ENCODE results near the gene PCNX1.
A peak's percentile ranks its signal among the peaks of the same experiment; 100 is the strongest.
"Not testable (repeated sequence)": the region's sequence is repeated elsewhere in the genome, so short reads cannot be mapped to it uniquely, and the experiment has no call there.

Gene PCNX1

DNA sequence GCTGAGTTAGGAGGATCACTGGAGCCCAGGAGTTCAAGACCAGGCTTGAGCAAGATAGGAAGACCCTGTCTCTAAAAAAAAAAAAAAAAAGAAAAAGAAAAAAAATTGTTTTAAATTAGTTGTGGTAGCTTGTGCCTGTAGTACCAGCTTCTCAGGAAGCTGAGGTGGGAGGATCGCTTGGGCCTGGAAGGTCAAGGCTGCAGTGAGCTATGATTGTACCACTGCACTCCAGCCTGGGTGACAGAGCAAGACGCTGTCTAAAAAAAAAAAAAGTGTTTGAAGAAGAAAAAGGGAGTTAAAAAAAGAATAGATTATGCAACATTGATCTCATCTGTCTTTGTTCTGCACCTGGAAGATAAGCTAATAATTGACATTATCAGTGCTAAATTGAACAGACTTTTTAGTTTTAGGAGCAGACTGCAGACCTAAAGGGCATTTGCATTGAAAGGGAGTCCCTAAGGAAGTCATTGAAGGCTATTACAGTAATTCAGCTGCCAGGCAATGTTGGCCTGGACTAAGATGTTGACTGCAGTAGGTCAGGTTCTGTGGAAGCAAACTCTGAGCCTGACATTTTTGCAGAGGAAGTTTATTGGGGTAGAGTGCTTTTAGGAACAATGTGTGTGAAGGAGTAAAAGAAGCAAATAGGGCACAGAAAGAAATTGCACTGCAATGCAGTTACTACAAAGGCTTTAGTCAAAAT is 215.8 kb downstream of the PCNX1 start:
- no peak for DNase-seq (ENCODE audit: low read depth, low spot score)

DNA sequence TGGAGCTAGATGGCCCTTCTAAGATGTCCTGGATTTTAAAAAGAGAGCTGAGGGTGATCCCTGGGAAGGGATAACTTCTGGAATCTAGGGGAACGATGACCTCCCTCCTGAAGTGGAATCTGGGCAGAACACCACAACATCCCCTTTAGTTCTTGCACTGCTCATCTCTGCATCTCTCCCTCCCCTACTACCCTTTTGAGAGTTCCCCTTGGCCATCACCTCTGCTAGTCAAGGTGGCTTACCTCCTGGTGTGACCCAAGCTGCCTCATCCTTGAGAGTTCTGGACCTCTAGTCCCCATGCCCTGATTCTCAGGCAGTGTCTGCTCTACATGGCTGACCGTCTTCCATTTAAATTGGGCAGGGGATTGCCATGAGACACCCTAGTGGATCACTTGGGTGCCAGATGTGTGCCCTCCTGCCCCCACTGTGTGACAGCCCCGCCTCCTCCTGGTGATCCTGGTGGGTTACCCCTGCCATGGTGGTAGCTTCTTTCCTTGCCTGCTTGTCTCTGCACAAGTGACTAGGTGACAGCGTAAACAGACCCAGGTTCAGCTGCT is 216.4 kb downstream of the PCNX1 start:
- DNase-seq (ENCODE audit: low read depth, low spot score), result no peak

DNA sequence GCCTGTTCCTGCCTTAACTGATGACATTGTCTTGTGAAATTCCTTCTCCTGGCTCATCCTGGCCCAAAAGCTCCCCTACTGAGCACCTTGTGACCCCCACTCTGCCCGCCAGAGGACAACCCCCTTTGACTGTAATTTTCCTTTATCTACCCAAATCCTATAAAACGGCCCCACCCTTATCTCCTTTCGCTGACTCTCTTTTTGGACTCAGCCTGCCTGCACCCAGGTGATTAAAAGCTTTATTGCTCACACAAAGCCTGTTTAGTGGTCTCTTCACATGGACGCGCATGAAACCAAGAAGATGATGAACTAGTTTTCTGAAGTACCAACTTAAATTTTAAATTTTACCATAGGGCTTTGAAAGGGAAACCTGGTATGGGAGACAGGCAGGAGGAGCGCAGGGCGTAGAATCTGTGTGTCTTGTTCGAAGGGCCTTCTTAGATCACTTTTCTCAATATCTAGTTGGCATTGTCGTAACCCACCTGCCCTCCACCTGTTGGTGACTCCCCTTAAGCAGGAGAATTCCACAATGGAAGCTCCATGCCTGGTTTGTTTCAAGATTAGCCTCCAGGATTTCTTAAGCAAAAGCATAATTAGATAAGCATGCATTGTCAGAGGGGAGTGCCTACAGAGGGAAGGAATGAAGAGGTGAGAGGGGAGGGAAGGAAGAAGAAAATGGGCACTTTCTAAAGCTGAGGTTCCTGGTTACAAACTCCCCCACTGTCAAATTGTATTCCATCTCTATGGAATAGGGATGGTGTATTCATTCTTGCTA is 222.6 kb downstream of the PCNX1 start:
- DNase-seq (ENCODE audit: low read depth, low spot score), result not testable (repeated sequence)

DNA sequence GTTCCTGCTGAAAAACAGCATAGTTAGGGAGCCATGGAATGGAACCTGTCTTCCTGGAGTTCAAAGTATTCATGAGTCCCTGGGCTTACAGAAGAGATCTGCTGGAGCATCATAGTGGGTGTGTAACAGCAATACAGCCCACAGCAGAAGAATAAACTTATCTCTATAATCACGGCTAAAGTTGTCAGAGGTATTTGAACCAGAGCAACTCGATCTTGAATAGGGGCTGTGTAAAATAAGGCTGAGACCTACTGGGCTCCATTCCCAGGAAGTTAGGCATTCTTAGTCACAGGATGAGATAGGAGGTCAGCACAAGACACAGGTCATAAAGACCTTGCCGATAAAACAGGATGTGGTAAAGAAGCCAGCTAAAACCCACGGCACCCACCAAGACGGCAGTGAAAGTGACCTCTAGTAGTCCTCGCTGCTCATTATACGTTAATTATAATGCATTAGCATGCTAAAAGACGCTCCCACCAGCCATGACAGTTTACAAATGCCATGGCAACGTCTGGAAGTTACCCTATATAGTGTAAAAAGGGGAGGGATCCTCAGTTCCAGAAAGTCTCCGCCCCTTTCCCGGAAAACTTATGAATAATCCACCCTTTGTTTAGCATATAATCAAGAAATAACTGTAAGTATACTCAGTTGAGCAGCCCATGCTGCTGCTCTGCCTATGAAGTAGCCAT is 223.4 kb downstream of the PCNX1 start:
- DNase-seq (ENCODE audit: low read depth, low spot score), result no peak

DNA sequence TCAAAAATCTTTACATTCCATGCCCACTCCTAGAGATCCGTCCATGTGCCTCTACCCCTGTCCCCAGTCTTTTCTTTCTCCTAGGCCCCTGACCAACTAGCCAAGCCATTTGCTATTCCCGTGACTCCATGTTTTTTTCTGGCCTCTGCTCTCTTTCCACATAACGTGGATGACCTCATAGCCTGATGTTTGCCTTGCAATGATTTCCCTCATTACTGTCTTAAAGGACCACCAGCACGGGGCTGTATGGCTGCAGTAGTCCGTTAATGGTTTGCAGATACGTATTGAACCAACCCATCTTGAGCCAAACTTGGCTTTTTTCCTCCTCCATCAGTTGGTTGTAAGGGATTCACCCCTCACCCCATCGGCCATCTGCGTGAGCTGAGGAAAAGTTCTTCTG is 226.0 kb downstream of the PCNX1 start:
- no peak for DNase-seq (ENCODE audit: low read depth, low spot score)

DNA sequence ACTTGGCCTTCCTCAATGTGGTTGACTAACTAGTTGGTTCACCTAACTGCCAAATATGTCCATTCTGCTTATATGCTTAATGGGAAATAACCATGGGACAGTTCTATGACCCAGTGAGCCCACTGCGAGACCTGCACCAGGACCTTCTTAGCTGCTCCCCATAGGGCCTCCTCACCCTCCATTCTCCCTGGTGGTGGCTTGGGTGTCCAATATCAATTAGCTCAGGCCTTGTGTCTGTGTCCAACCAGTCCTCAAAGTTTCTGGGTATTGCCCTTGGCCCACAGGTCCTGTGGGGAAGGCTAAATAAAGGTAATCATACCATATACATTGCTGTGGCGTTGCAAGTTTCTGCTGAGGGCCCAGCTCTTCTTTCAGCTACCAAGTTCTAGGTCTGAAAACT is 228.2 kb downstream of the PCNX1 start:
- DNase-seq (ENCODE audit: low read depth, low spot score), result no peak

DNA sequence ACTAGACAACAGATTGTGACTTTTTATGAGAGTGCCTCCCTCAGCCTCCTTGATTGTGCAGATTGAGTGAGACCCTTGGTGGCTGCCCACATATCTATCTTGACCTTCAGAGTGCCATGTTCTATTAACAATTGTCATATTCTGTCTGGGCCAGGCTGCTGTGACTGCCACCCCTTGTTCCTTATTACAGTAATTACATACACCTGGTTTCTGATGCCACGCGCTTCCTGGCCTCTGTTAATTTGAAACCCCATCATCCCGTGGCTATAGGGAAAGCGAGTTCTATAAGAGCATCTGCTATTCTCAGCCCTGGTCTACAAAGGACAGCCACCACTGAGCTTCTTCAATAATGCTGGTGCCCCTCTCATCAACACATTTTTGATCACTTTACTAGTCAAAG is 228.7 kb downstream of the PCNX1 start:
- DNase-seq (ENCODE audit: low read depth, low spot score), result no peak

DNA sequence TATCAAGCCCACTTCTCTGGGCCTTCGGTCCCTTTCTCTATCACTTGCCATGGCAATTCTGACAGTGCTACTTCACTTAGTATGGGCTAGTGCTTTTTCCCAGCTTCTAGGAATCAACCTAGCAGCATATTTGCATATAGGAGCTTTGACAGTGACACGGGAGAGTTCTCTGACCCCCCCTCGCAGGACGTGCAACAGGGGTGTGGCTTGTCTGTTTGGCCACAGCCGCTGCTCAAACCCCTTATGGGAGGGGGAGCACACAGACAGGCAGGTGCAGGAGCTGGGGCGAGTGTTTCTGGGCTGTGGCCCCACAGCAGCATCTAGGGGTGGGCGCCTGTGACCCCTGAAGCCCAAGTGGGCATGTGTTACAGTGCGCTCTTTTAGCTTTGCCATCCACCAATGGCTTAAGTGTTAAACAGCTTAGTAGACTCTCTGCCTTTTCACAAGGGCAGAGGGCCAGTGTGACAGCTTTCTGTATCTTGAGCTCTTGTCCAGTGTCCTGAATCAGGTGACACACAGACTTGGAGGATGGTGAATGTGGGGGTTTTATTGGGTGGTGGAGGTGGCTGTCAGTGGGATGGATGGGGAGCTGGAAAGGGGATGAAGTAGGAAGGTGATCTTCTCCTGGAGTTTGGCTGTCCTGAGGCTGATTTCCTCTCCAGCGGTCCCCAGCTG is 229.3 kb downstream of the PCNX1 start:
- no peak for DNase-seq (ENCODE audit: low read depth, low spot score)

DNA sequence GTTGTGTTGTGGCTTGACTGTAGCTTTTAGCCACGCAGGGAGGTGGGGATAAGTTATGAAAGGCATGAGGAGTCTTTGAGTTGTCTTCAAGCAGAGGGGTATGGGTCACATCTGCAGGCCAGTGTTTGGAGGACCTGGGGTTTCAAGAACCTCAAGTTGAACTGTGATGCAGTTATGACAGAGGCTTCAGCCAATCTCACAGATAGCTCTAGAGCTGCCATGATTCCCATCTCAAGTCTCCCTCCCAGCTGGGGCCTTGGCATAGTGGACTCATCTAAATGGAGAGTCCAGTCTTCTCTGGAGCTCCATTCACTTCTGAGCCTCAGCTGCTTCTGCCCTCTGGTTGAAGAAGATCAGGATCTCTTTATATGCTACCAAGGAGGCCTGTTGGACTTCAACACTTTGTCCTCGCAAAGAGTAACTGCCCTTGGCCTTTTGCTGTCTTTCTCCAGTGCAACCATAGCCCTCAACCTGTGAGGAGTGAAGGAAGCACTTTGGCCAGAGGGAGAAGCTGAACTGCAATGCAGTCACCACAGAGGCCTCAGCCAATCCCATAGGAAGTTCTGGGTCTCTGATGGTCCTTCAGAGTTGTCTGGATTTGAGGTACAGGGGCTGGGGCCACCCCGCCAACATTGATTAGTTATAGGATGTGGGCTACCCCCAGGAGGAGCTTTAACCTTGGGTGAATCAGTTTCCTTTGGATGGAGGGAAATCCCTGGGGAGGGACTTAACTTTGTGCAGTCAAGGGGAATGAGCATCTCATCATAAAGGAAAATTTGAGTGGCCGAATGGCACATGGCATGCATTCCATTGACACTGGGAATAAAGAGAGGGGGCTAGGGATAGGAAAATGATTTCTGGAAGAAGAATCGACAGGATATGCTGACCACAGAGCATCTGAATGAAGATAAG is 230.5 kb downstream of the PCNX1 start:
- DNase-seq (ENCODE audit: low read depth, low spot score), result no peak

DNA sequence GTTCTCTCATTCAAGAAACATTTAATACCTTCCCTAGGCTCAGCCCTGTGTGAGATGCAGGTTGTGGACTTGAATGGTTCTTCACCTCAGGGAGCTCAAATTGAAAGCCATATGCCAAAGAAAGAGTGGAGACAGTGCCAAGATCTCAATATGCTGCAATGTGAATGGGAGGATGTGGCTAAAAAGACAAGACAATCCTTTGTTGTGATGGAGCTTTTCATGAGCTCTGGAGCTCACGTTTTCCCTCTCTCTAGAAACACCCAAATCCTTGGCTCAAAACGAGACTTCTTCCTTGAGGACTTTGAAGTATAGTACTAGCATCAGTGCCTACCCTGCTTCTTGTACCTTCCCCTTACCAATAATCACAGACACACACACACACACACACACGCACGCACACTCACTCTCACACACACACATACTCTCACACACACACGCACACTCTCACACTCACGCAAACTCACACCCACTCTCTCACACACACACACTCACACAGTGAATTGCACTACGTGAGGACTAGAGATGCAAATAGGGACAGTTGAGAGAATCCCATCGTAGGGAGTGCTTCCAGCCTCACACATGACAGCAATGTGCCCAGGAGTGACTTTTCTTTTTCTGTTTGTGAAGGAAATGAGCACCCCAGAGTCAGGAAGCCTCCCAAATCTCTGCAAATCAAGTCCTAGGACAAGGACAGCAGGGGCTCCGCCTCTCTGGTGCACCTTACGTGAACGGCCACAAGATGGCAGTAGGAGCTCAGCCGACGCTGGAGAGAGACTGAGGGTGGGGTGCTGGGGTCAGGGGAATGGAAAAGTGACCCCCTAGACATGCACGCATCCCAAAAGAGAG is 231.4 kb downstream of the PCNX1 start:
- DNase-seq (ENCODE audit: low read depth, low spot score), result peak; percentile 12

DNA sequence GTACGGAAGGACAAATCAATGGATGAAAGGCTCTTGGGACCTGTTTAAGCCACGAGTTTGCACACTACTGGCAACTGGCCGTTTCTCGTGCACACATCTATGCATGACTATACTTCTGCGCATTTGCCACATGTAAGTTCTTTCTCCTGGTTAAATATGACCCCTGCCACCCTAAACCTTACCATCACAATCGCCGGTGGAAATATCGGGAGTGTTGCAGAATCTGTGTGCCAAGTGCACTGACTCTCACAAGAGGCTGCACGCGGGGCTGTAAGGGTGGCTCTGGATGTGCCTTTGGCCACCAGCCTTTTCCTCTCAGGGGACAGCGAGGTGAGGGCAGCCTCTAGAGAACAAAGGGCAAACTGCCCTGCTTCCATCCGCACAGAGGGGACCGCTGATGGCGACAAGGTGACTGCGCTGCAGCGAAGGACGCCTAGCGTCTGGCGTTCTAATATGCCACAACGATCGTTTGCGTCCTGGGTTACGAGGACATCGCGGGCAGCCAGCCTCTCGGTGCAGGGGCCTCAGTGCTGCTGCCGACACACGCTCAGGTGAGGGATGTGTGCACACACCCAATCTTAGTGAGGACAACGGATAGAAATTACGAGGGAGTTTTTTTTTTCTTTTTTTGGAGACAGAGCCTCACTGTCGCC is 232.2 kb downstream of the PCNX1 start:
- no peak for DNase-seq (ENCODE audit: low read depth, low spot score)

DNA sequence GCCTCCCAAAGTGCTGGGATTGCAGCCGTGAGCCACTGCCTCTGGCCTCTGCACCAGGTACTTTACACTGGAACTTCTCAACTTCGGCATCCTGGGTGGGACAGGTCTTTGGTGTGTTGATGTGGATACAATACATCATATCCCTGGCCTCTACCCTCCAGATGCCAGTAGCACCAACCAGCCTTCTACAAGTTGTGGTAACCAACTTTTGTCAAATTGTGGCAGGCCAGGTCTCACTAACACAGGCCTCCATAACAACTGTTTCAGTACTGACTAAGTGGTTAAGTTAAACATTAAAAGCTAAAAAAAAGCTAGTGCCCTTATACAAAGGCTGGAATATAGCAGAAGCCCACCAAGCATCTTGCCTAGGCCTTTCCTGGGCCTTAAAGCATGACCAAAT is 232.9 kb downstream of the PCNX1 start:
- DNase-seq (ENCODE audit: low read depth, low spot score), result no peak

DNA sequence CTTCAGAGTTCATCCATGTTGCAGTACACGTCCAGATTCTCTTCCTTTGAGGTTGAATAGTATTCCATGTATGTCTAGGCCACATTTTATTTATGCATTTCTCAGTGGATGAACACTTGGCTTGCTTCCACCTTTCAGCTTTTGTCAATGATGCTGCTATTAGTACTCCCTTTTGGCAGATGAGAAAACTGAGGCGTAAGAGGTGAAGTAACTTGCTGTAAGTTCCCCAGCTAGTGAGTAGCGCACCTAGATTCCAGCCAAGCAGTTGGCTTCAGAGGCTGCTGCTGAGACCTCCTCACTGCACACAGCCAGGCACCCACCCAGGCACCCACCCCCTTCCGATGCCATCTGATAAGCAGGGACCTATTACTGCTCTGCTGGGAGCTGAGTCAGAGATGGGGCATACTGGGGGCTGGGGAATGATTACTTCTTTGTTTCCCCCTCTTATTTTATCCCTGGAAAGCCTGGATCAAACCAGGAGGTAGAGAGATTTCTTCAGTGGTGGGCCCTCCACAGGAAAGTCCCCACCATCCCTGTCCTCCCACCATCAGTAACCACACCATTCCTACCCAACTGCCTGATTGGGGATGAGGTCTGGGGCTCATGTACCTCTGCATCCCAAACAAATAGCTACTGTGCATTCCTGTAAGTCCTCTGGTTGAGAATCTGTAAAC is 234.6 kb downstream of the PCNX1 start:
- no peak for DNase-seq (ENCODE audit: low read depth, low spot score)

DNA sequence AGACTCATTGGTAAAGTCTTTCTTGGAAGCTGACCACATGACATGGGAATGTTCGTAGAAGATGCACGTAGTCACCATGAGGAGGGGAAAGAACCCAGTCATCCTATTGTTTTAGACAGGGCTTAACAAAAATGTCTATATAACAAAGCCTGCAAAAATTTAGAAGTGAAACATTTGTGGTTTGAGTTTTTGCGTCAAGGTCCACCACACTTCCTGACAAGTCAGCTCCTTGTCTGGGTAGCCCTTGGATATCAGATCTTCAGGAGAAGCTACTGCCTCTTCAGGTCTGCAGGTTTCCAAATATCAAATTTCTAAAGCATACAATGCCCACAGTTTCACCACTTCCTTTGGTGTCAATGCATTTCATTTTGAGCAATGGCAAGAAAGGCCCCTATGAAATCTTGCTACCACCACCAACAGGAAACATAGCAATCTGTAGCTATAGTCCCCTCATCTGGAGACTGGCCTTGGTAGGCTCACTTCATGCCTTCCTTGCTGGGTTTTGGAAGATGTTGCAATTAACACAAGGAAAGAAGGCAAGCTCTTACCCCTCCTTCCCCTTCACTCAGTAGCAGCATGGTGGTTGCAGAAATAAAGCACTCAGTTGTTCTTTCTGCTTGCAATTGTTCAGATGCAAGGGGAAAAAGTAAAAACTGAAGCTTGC is 235.2 kb downstream of the PCNX1 start:
- no peak for DNase-seq (ENCODE audit: low read depth, low spot score)

DNA sequence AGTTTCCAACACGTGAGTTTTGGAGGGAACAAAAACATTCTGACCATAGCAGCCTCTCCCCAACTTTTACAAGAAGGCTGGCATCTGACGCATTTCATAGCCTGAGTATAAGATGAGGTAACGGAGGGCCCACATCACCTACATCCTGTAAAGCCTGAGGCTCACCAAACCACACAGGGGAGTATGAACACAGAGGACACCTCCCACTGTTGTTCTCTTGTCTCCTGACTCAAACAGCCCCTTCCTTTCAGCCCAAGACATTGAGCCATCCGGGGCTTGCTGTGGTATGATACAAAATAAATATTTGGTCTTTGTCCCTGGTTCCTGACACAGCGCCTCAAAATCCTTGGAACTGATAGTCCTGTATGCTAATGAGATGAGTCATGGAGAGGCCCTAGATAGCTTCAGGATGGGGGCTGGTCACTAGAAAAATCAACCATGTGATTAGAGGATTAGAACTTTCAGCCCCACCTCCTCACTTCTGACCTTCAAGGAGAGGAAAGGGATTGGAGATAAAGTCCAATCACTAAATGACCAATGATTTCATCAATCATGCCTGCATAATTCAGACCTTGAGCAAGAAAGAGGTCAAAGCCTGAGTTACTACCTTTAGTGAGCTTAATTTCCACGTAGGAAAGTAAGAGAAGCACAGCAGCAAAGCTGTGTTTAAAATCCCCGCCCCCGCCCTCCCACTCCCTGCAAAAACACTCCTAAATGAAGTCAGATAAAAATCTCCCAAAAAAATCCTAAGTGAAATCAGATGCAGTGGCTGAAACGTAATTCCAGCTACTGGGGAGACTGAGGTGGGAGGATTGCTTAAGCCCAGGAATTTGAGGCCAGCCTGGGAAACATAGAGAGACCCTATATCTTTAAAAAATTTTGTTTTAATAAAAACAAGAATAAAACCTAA is 236.4 kb downstream of the PCNX1 start:
- no peak for DNase-seq (ENCODE audit: low read depth, low spot score)

DNA sequence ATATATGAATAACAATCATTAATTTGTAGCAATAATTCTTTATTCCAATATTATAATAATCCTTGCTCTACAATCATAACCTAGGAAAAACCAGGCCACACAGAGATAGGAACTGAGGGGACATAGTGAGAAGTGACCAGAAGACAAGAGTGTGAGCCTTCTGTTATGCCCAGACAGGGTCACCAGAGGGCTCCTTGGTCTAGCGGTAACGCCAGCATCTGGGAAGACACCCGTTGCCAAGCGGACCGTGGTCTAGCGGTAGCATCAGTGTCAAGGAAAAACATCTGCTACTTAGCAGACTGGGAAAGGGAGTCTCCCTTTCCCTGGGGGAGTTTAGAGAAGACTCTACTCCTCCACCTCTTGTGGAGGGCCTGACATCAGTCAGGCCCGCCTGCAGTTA is 240.1 kb downstream of the PCNX1 start:
- DNase-seq (ENCODE audit: low read depth, low spot score), result not testable (repeated sequence)

DNA sequence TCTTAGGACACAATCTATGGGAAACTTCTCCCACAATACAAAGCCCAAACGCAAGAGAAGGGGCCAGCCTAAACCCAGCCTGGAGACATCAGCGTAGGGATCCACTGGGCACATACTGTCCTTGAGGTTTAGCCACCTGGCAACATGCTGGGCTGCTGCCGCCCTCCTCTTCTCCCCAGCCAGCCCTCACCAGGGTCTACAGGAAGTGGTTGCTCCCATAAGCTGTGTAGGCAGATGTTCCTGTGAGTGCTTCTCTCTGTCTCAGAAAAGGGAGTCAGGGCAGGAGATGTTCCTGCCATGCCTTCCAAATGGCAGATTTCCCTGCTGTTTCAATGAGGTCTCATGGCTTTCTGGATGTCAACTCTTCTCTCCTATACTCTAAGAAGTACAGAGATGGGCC is 241.4 kb downstream of the PCNX1 start:
- DNase-seq (ENCODE audit: low read depth, low spot score), result no peak

All from brain pericyte (primary cell).